Measurements from ENCODE around the gene FOXO4.

DNA sequence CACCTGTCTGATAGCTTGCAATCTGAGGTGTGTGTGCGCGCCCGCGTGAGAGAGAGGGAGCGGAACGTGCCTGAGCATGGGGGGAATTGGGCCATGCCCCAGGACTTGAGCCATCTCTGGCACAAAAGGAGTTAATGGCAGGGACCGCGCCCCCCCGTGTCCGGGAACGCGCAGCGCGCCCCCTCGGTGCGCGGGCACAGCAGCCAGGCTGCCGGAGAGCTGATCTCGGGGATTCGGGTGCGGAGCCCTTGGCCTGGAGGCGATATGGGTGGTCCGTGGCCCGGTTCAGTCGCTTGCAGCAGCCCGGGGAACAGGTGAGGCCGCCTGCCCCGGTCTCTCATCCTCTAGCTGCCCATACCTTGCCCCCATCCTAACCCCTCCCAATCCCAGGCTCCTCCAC, 49.0 kb downstream of the FOXO4 start, which contains the start of gene NLGN3:
- TF ChIP-seq WRNIP1 (IDR thresholded peaks at IDR 0.05; ENCODE audit: borderline replicate concordance, low read depth, low read length) (no peak), SPI1 (IDR thresholded peaks at IDR 0.05; ENCODE audit: borderline replicate concordance, insufficient read depth, low read depth, low read length) (no peak)

Measured in GM12878 (cell line).